Measurements from ENCODE around the gene LRRTM4. TPM values are rescaled to one million over a fixed set of nuclear protein-coding genes. Genes with fewer than 3 reads are reported as not detected.

The LRRTM4 gene
- total and polyA plus RNA-seq, 2 donors (not counting 1 experiment from before 2014, with no cell fraction given): not detected

DNA sequence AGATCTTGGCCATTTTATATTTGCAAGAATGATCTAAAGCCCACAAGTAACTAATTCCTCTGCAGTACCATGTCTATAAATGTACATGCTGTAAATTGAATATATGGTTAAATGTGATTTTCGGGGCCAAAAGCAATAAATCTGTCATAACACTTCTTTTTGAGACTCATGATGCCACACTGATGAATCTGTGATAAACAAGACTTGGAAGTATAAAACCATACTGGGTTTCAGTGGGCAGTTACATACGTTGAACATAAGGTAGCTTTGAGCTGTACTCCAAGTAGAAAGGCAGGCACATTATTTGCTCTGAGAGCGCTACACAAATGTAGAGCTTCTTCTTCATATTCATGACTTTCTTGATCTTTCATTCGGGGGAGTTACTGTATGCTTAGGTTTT, 792.2 kb downstream of the LRRTM4 start:
- Mint-ChIP-seq H3K9me3 (ENCODE audit: insufficient read depth) (no peaks in the 10 kb centered on the region), H3K27me3 (no peaks in the 10 kb centered on the region), H3K27ac (no peak overlapping the region), H3K4me1 (no peaks in the 10 kb centered on the region), H3K4me3 (no peak overlapping the region)
- Histone ChIP-seq H4K20me1 (ENCODE audit: control insufficient read depth, insufficient read depth, low read length, poor library complexity, severe bottlenecking) (no peaks in the 10 kb centered on the region), H3K9me3 (ENCODE audit: control extremely low read depth in 1 of 3, control insufficient read depth in 2 of 3, insufficient read depth in 1 of 3, low read length in 2 of 3) (no peaks in the 10 kb centered on the region), H3K4me3 (ENCODE audit: control extremely low read depth in 1 of 5, extremely low read depth in 1 of 5, insufficient read depth in 1 of 5, low read depth in 2 of 5, low read length in 4 of 5) (no peak overlapping the region), H3K36me3 (replicated peaks in 1 of 2; ENCODE audit: control extremely low read depth in 1 of 2, control insufficient read depth in 1 of 2, extremely low read depth in 1 of 2, insufficient read depth in 2 of 2, low read length in 1 of 2) (no peaks in the 10 kb centered on the region), H2AFZ (ENCODE audit: insufficient read depth, low read depth, low read length, poor library complexity, severe bottlenecking) (no peak overlapping the region), H3K4me1 (ENCODE audit: control insufficient read depth in 2 of 2, insufficient read depth in 2 of 2, low read length in 2 of 2) (no peaks in the 10 kb centered on the region), H3K27ac (ENCODE audit: low read length in 2 of 2) (no peak overlapping the region), H3K79me2 (ENCODE audit: control insufficient read depth, insufficient read depth, low read length) (no peaks in the 10 kb centered on the region), H3K27me3 (replicated peaks in 1 of 4; ENCODE audit: control extremely low read depth in 1 of 4, control insufficient read depth in 3 of 4, insufficient read depth in 4 of 4, low read length in 3 of 4) (no peaks in the 10 kb centered on the region), H3K4me2 (replicated peaks; ENCODE audit: low read depth, low read length, poor library complexity, severe bottlenecking) (no peak overlapping the region), H3K9ac (ENCODE audit: low read length) (no peak overlapping the region)
- intact Hi-C loops (cut with micrococcal nuclease): no loop called here
- DNase-seq: no peak
- 67% methylated on average over 1 of the region's 4 CpGs for WGBS (ENCODE audit: insufficient coverage)
- no peak for TF ChIP-seq EZH2 (IDR thresholded peaks at IDR 0.05; ENCODE audit: borderline replicate concordance, insufficient read depth, low read depth, low read length, poor library complexity, severe bottlenecking)
- TF ChIP-seq, protein P1, sequence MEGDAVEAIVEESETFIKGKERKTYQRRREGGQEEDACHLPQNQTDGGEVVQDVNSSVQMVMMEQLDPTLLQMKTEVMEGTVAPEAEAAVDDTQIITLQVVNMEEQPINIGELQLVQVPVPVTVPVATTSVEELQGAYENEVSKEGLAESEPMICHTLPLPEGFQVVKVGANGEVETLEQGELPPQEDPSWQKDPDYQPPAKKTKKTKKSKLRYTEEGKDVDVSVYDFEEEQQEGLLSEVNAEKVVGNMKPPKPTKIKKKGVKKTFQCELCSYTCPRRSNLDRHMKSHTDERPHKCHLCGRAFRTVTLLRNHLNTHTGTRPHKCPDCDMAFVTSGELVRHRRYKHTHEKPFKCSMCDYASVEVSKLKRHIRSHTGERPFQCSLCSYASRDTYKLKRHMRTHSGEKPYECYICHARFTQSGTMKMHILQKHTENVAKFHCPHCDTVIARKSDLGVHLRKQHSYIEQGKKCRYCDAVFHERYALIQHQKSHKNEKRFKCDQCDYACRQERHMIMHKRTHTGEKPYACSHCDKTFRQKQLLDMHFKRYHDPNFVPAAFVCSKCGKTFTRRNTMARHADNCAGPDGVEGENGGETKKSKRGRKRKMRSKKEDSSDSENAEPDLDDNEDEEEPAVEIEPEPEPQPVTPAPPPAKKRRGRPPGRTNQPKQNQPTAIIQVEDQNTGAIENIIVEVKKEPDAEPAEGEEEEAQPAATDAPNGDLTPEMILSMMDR (IDR thresholded peaks at IDR 0.05): no peak
- CTCF ChIA-PET: no interaction called here
- POLR2A ChIA-PET: no interaction called here
- no peak for ATAC-seq (ENCODE audit: low read depth)

DNA sequence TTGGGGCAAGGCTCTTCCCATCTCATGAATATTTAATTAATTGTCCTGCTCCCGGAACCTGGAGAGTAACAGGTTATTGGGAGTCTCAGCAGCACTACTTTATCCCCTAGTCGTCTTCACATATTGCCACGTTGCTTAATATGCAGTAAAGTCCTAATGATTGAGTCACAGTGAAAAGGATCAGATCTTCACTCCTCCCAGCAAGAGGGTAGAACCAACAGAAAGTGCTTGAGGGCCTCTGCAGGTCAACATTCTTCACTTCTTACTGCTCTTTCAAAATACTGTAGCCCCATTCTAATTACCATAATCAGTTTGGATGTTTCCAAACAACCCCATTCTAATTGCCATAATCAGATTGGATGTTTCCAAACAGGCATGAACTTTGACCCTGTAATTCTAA, 801.0 kb downstream of the LRRTM4 start:
- Histone ChIP-seq H4K20me1 (ENCODE audit: control insufficient read depth, insufficient read depth, low read length, poor library complexity, severe bottlenecking) (no peaks in the 10 kb centered on the region), H3K4me3 (ENCODE audit: control extremely low read depth in 1 of 5, extremely low read depth in 1 of 5, insufficient read depth in 1 of 5, low read depth in 2 of 5, low read length in 4 of 5) (no peak overlapping the region), H3K27me3 (replicated peaks in 1 of 4; ENCODE audit: control extremely low read depth in 1 of 4, control insufficient read depth in 3 of 4, insufficient read depth in 4 of 4, low read length in 3 of 4) (no peaks in the 10 kb centered on the region), H3K4me2 (replicated peaks; ENCODE audit: low read depth, low read length, poor library complexity, severe bottlenecking) (no peak overlapping the region), H3K9ac (ENCODE audit: low read length) (no peak overlapping the region), H3K79me2 (ENCODE audit: control insufficient read depth, insufficient read depth, low read length) (no peaks in the 10 kb centered on the region), H3K4me1 (ENCODE audit: control insufficient read depth in 2 of 2, insufficient read depth in 2 of 2, low read length in 2 of 2) (no peaks in the 10 kb centered on the region), H3K9me3 (ENCODE audit: control extremely low read depth in 1 of 3, control insufficient read depth in 2 of 3, insufficient read depth in 1 of 3, low read length in 2 of 3) (no peaks in the 10 kb centered on the region), H3K36me3 (replicated peaks in 1 of 2; ENCODE audit: control extremely low read depth in 1 of 2, control insufficient read depth in 1 of 2, extremely low read depth in 1 of 2, insufficient read depth in 2 of 2, low read length in 1 of 2) (no peaks in the 10 kb centered on the region), H3K27ac (ENCODE audit: low read length in 2 of 2) (no peak overlapping the region), H2AFZ (ENCODE audit: insufficient read depth, low read depth, low read length, poor library complexity, severe bottlenecking) (no peak overlapping the region)
- H3K4me1 Mint-ChIP-seq: no peaks in the 10 kb centered on the region
- TF ChIP-seq, protein P1 (IDR thresholded peaks at IDR 0.05): no peak
- H3K9me3 Mint-ChIP-seq (ENCODE audit: insufficient read depth): peaks cover 3% of the 10 kb centered on the region
- ATAC-seq (ENCODE audit: low read depth) (no peak), DNase-seq (no peak)
- no peak overlapping the region for H3K27ac Mint-ChIP-seq
- ChIA-PET POLR2A (no interaction called here), CTCF (no interaction called here)
- H3K27me3 Mint-ChIP-seq: no peaks in the 10 kb centered on the region
- 79% methylated on average over 2 of the region's 3 CpGs for WGBS (ENCODE audit: insufficient coverage)
- intact Hi-C loops (cut with micrococcal nuclease): no loop called here
- no peak overlapping the region for H3K4me3 Mint-ChIP-seq
